Ovary (tissue), 9 donors: ENCODE measurements around the gene ARHGEF17. TPM values are rescaled to one million over a fixed set of nuclear protein-coding genes. Genes with fewer than 3 reads are reported as not detected.
"Not testable (repeated sequence)": the region's sequence is repeated elsewhere in the genome, so short reads cannot be mapped to it uniquely, and the experiment has no call there.

Experiments
- DNase-seq, 5 donors: peaks; one replicate each; pipeline ENCODE4 v3.0.0-alpha.2; 2019 to 2020
- H3K27ac ChIP-seq, 2 donors: fragments of 200-600 bp; one replicate each; pipeline versions ENCODE4 v1.5.1 to v1.8.0; 2019 to 2022
- H3K27me3 ChIP-seq: fragments of 200-600 bp; one replicate; pipeline ENCODE4 v1.8.0; 2022
- H3K36me3 ChIP-seq: fragments of 200-600 bp; sonication (generic); one replicate; pipeline ENCODE4 v1.5.1; 2019
- H3K4me1 ChIP-seq: one replicate; pipeline ENCODE4 v1.8.1; 2013; ENCODE audit warnings: mild to moderate bottlenecking, moderate library complexity; ENCODE audit not compliant: insufficient read depth
- H3K4me3 ChIP-seq: fragments of 200-600 bp; sonication (generic); one replicate; pipeline ENCODE4 v1.5.1; 2017
- H3K9me3 ChIP-seq, 2 donors: fragments of 200-600 bp in 1 of 2; sonication (generic) in 1 of 2; one replicate each; pipeline versions ENCODE4 v1.5.1 to v1.8.1; 2013 to 2019; ENCODE audit warnings: mild to moderate bottlenecking in 1 of 2, moderate library complexity in 1 of 2
- CTCF ChIP-seq, 3 donors: fragments of 450-650 bp in 2 of 3; fragments of 200-600 bp in 1 of 3; IDR thresholded peaks; one replicate each; pipeline versions ENCODE4 v1.5.1 to v1.8.0; 2016 to 2022; ENCODE audit warnings: antibody characterized with exemption in 3 of 3, mild to moderate bottlenecking in 1 of 3
- EP300 ChIP-seq: sonication (generic); formaldehyde crosslinking; IDR thresholded peaks from one replicate; pipeline ENCODE4 v1.6.1; 2017; ENCODE audit warnings: antibody characterized with exemption
- POLR2A ChIP-seq: fragments of 450-650 bp; IDR thresholded peaks from one replicate; pipeline ENCODE4 v1.6.1; 2017; ENCODE audit warnings: antibody characterized with exemption, mild to moderate bottlenecking, moderate library complexity
- WGBS, 3 donors: extraction: QIAGEN DNeasy Blood & Tissue Kit in 1 of 3; methylation state at CpG; one replicate each; pipeline versions ENCODE4 v1.1.5 to v1.1.7; 2013 to 2017; 5-methylcytosine and 5-hydroxymethylcytosine counted together
- intact Hi-C, 4 donors: fragments of 100-400 bp; cut with DNase I; formaldehyde crosslinking; loops; one replicate each; pipeline versions ENCODE4 v1.11.0 to v1.15.1; 2022 to 2023
- polyA plus RNA-seq, 2 donors: library from polyadenylated mRNA; stranded (reverse); fragments of 200-250 nt in 1 of 2; fragments of 350-450 nt in 1 of 2; fragmentation: Illumina TruSeq in 1 of 2; extraction: RNeasy Lipid Tissue Mini Kit (QIAGEN cat#74804) in 1 of 2; gene quantifications; one replicate each; pipeline ENCODE4 v1.2.3, GENCODE V29; 2013 to 2014
- total RNA-seq, 7 donors: library from RNA; depleted of rRNA in 2 of 7; stranded (reverse); fragments of >200 nt in 2 of 7; fragmentation: NEBNext Ultra II Directional in 3 of 7; extraction: Animal tissue kit (Norgen Biotek cat#: 25700) in 3 of 7; gene quantifications; one replicate each; pipeline versions ENCODE4 v1.1.0 to v1.2.4, GENCODE V29; 2016 to 2023
- donor health status: DM: no; HTN: no; CAD: no; lungs with moderate emphysema.
- donor health status: DM: no; HTN: no; CAD: no.
- donor health status: Bipolar disorder and iron deficiency.
- donor health status: DM: yes; HTN: yes; CAD: no.
- donor health status: DM: no; HTN: no; CAD: no.
- donor health status: DM: yes; HTN: yes; CAD: no.

The ARHGEF17 gene
- total and polyA plus RNA-seq, 9 donors = 21.0 to 83.8 (median 46.0) TPM

- no peaks in the 10 kb centered on the region for H3K27me3 ChIP-seq
- no peaks in the 10 kb centered on the region for H3K9me3 ChIP-seq
- H3K4me1 ChIP-seq = peaks cover 3% of the 10 kb centered on the region
- TF ChIP-seq CTCF (IDR thresholded peaks at IDR 0.05) = no peak
- no peak for TF ChIP-seq POLR2A
- no peak for TF ChIP-seq EP300
- no peak overlapping the region for H3K27ac ChIP-seq
- no peak for DNase-seq
- intact Hi-C loops = no loop called here
- 84 to 89% (median 85%) methylated on average over 8 of the region's 8 CpGs for WGBS, 3 donors
- H3K4me3 ChIP-seq = no peak overlapping the region
- H3K36me3 ChIP-seq = no peaks in the 10 kb centered on the region
These were observed 39.3 kb upstream of the ARHGEF17 start for GRCh38 chr11:73268671-73269271.

GRCh38 chr11:73269459-73270015 lies 38.5 kb upstream of the ARHGEF17 start:
- H3K9me3 ChIP-seq = no peaks in the 10 kb centered on the region
- H3K27me3 ChIP-seq = no peaks in the 10 kb centered on the region
- intact Hi-C loops = no loop called here
- TF ChIP-seq POLR2A = no peak
- no peak for TF ChIP-seq CTCF (IDR thresholded peaks at IDR 0.05)
- no peak for TF ChIP-seq EP300
- WGBS, 3 donors = 84 to 91% (median 84%) methylated on average over 7 of the region's 7 CpGs
- DNase-seq = no peak
- H3K27ac ChIP-seq = no peak overlapping the region
- H3K4me3 ChIP-seq = no peak overlapping the region
- no peaks in the 10 kb centered on the region for H3K36me3 ChIP-seq
- peaks cover under 1% of the 10 kb centered on the region for H3K4me1 ChIP-seq

- WGBS, 3 donors = 93 to 96% (median 93%) methylated on average over 7 of the region's 7 CpGs
- no peaks in the 10 kb centered on the region for H3K27me3 ChIP-seq
- no peak overlapping the region for H3K4me3 ChIP-seq
- intact Hi-C loops = no loop called here
- DNase-seq = no peak
- no peak for TF ChIP-seq CTCF (IDR thresholded peaks at IDR 0.05)
- TF ChIP-seq POLR2A = no peak
- no peak for TF ChIP-seq EP300
- H3K9me3 ChIP-seq = no peaks in the 10 kb centered on the region
- no peaks in the 10 kb centered on the region for H3K4me1 ChIP-seq
- H3K27ac ChIP-seq = no peak overlapping the region
- H3K36me3 ChIP-seq = no peaks in the 10 kb centered on the region
These were observed 37.8 kb upstream of the ARHGEF17 start for GRCh38 chr11:73270016-73270854.

- 83 to 84% (median 83%) methylated on average over 18 of the region's 18 CpGs for WGBS, 3 donors
- H3K27me3 ChIP-seq = no peaks in the 10 kb centered on the region
- no peaks in the 10 kb centered on the region for H3K9me3 ChIP-seq
- H3K4me1 ChIP-seq = no peaks in the 10 kb centered on the region
- intact Hi-C loops = no loop called here
- no peak overlapping the region for H3K27ac ChIP-seq
- no peak for DNase-seq
- TF ChIP-seq POLR2A (no peak), EP300 (no peak), CTCF (IDR thresholded peaks at IDR 0.05) (no peak)
- H3K36me3 ChIP-seq = no peaks in the 10 kb centered on the region
- no peak overlapping the region for H3K4me3 ChIP-seq
These were observed 37.1 kb upstream of the ARHGEF17 start for GRCh38 chr11:73270855-73271477.

- H3K36me3 ChIP-seq, intact Hi-C loops, DNase-seq, H3K27ac ChIP-seq, H3K27me3 ChIP-seq, H3K9me3 ChIP-seq, H3K4me3 ChIP-seq, H3K4me1 ChIP-seq: not testable (repeated sequence)
- WGBS, 3 donors = 87 to 89% (median 87%) methylated on average over 10 of the region's 10 CpGs
These were observed 36.6 kb upstream of the ARHGEF17 start for GRCh38 chr11:73271478-73271865.
